Body of pancreas (tissue), 4 donors: ENCODE measurements around the gene CD300H. TPM values are rescaled to one million over a fixed set of nuclear protein-coding genes. Genes with fewer than 3 reads are reported as not detected.
A peak's percentile ranks its signal among the peaks of the same experiment; 100 is the strongest.
"Not testable (repeated sequence)": the region's sequence is repeated elsewhere in the genome, so short reads cannot be mapped to it uniquely, and the experiment has no call there.

ENCODE experiments used
- ATAC-seq: fragments of 150-250 bp; one replicate; pipeline ENCODE4 v1.9.1; 2016
- DNase-seq, 4 donors: peaks; one replicate each; pipeline ENCODE4 v3.0.0-alpha.2; 2019
- H3K27ac ChIP-seq, 4 donors: fragments of 200-600 bp; sonication (generic); 1 replicate in 3 of 4; 2 replicates in 1 of 4; pipeline versions ENCODE4 v1.5.1 to v1.6.1; 2016 to 2019; ENCODE audit warnings: mild to moderate bottlenecking in 1 of 4, mixed read lengths in 1 of 4, moderate library complexity in 1 of 4
- H3K27me3 ChIP-seq, 2 donors: fragments of 200-600 bp; sonication (generic); one replicate each; pipeline ENCODE4 v1.6.0; 2016; ENCODE audit warnings: mild to moderate bottlenecking in 1 of 2
- H3K36me3 ChIP-seq, 2 donors: fragments of 200-600 bp; sonication (generic); replicated peaks in 1 of 2; 2 replicates each; pipeline ENCODE4 v1.5.1; 2016; ENCODE audit warnings: low read depth in 2 of 2; ENCODE audit not compliant: insufficient read depth in 1 of 2
- H3K4me1 ChIP-seq: fragments of 200-600 bp; sonication (generic); one replicate; pipeline ENCODE4 v1.6.0; 2016
- H3K4me3 ChIP-seq, 2 donors: fragments of 200-600 bp; sonication (generic); 1 replicate in 1 of 2; 2 replicates in 1 of 2; pipeline ENCODE4 v1.5.1; 2016 to 2019
- H3K9me3 ChIP-seq, 3 donors: fragments of 200-600 bp; sonication (generic); 1 replicate in 2 of 3; 2 replicates in 1 of 3; pipeline ENCODE4 v1.5.1; 2016
- CTCF ChIP-seq, 7 experiments: fragments of 450-650 bp in 4 of 7; fragments of 200-600 bp in 3 of 7; sonication (generic) in 3 of 7; IDR thresholded peaks; one replicate each; pipeline ENCODE4 v1.5.1; 2016 to 2019; ENCODE audit warnings: antibody characterized with exemption in 7 of 7
- POLR2A ChIP-seq, 3 donors: fragments of 450-650 bp; IDR thresholded peaks; one replicate each; pipeline ENCODE4 v1.6.1; 2016; ENCODE audit warnings: antibody characterized with exemption in 3 of 3, mild to moderate bottlenecking in 2 of 3
- WGBS, 2 donors: methylation state at CpG; one replicate each; pipeline ENCODE4 v1.1.5; 2017; 5-methylcytosine and 5-hydroxymethylcytosine counted together
- intact Hi-C: fragments of 100-400 bp; cut with DNase I; formaldehyde crosslinking; loops from one replicate; pipeline ENCODE4 v1.15.1; 2023
- total RNA-seq, 2 donors: library from RNA; depleted of rRNA; stranded (reverse); fragments of >200 nt; gene quantifications; one replicate each; pipeline ENCODE4 v1.1.0, GENCODE V29; 2016

The CD300H gene
- total RNA-seq, 2 donors from 2014 or later, result not detected

DNA sequence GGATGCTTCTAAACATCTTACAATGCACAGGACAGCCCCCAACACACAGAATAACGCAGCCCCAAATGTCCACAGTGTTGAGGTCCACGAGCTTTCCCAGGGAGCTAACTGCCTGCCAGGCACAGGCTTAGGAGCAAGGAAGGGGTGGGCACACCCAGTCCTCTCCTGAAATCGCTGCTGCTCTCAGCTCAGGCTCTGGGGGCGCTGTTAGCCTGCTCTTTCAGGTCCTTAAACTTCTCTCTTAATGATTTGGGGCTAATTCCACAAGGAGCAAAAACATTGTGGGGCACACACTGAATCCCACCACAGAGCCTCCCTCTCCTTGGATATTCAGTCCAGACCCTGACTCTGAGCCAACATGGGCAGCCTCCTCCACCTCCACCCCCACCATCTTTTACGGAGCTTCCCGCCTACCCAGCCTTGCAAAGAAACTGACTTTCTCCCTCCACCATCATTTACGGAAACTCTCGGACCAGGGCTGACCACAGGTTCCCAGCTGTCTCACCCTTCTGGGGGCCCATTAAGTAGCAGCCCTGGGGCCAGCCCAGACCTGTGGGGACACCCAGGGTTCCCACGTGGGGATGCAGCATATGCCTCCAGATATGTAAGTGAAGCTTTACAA is 1.1 kb downstream of the CD300H start:
- Histone ChIP-seq H3K27me3 (no peaks in the 10 kb centered on the region), H3K4me3 (no peak overlapping the region), H3K27ac (no peak overlapping the region), H3K9me3 (no peaks in the 10 kb centered on the region), H3K4me1 (no peaks in the 10 kb centered on the region), H3K36me3 (no peaks in the 10 kb centered on the region)
- WGBS, 2 donors, result 22 to 43% methylated on average over 8 to 9 of the region's 9 CpGs
- intact Hi-C loops, result no loop called here
- DNase-seq (peak in 3 of 4 donors; percentile 18 to 40 (median 26)), ATAC-seq (no peak)
- no peak for TF ChIP-seq POLR2A (IDR thresholded peaks at IDR 0.05)
- peak in 4 of 7 experiments; percentile 21 to 33 (median 31) for TF ChIP-seq CTCF (IDR thresholded peaks at IDR 0.05)

DNA sequence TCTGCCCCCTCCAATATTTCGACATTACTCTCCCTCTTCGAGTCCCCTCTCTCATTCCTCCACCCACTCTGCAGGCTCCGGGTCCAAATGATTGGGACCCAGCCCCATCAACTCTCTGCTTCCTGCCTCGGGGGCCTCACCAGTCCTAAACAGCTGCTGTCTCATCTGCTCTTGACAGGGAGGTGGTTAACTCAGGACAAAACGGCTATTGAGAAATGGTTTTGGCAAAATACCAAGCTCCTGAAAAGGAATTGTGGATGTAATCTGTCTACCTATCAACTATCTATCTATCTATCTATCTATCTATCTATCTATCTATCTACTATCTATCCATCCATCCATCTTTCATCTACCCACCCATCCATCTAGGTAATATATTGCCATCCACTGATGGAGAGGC is 2.2 kb downstream of the CD300H start:
- intact Hi-C loops, result no loop called here
- no peak for TF ChIP-seq CTCF (IDR thresholded peaks at IDR 0.05)
- no peak for TF ChIP-seq POLR2A (IDR thresholded peaks at IDR 0.05)

DNA sequence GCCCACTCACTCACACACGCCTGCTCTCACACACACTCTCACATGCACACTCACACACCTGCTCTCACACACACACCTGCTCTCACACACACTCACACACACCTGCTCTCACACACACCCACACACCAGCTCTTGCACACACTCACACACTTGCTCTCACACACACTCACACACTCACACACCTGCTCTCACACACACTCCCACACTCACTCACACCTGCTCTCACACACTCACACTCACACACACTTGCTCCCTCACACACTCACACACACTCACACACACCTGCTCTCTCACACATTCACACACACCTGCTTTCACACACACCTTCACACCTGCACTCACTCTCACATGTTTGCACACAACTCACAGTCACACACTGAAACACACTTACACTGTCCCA is 4.0 kb downstream of the CD300H start:
- 84 to 85% methylated on average over 1 of the region's 1 CpG for WGBS, 2 donors
- no peak for TF ChIP-seq POLR2A (IDR thresholded peaks at IDR 0.05)
- TF ChIP-seq CTCF (IDR thresholded peaks at IDR 0.05), result no peak
- H3K4me3 ChIP-seq, result no peak overlapping the region
- no peaks in the 10 kb centered on the region for H3K27me3 ChIP-seq
- intact Hi-C loops, result no loop called here
- ATAC-seq (no peak), DNase-seq (no peak)
- H3K36me3 ChIP-seq, result no peaks in the 10 kb centered on the region
- H3K9me3 ChIP-seq, result no peaks in the 10 kb centered on the region
- H3K27ac ChIP-seq, result no peak overlapping the region
- no peaks in the 10 kb centered on the region for H3K4me1 ChIP-seq

More for the DNA sequence above, 2.2 kb downstream of the CD300H start:
- no peak overlapping the region for H3K4me3 ChIP-seq
- 40 to 55% methylated on average over 5 of the region's 5 CpGs for WGBS, 2 donors
- no peak overlapping the region for H3K27ac ChIP-seq
- H3K9me3 ChIP-seq, result no peaks in the 10 kb centered on the region
- no peaks in the 10 kb centered on the region for H3K36me3 ChIP-seq
- ATAC-seq (no peak), DNase-seq (no peak)
- no peaks in the 10 kb centered on the region for H3K27me3 ChIP-seq
- no peaks in the 10 kb centered on the region for H3K4me1 ChIP-seq

- Histone ChIP-seq H3K27ac (no peak overlapping the region), H3K9me3 (no peaks in the 10 kb centered on the region), H3K4me1 (no peaks in the 10 kb centered on the region), H3K27me3 (no peaks in the 10 kb centered on the region), H3K36me3 (no peaks in the 10 kb centered on the region), H3K4me3 (no peak overlapping the region)
- DNase-seq (no peak), ATAC-seq (no peak)
- intact Hi-C loops, result no loop called here
- TF ChIP-seq POLR2A (IDR thresholded peaks at IDR 0.05) (no peak), CTCF (IDR thresholded peaks at IDR 0.05) (no peak)
- WGBS, 2 donors, result 51 to 54% methylated on average over 3 of the region's 3 CpGs
Observed at GRCh38 chr17:74561586-74561985, 5.7 kb downstream of the CD300H start.

- Histone ChIP-seq H3K4me1 (no peaks in the 10 kb centered on the region), H3K9me3 (no peaks in the 10 kb centered on the region), H3K27me3 (no peaks in the 10 kb centered on the region), H3K36me3 (no peaks in the 10 kb centered on the region), H3K27ac (no peak overlapping the region), H3K4me3 (no peak overlapping the region)
- ATAC-seq, result no peak
- 52 to 54% methylated on average over 6 of the region's 6 CpGs for WGBS, 2 donors
- intact Hi-C loops, result no loop called here
- no peak for TF ChIP-seq CTCF (IDR thresholded peaks at IDR 0.05)
- TF ChIP-seq POLR2A (IDR thresholded peaks at IDR 0.05), result no peak
- no peak for DNase-seq
Observed at GRCh38 chr17:74558882-74559519, 8.3 kb downstream of the CD300H start.

GRCh38 chr17:74558402-74558801 is 8.9 kb downstream of the CD300H start:
- ATAC-seq, H3K4me3 ChIP-seq, H3K4me1 ChIP-seq, H3K27me3 ChIP-seq, intact Hi-C loops, H3K9me3 ChIP-seq, DNase-seq, H3K27ac ChIP-seq, H3K36me3 ChIP-seq: not testable (repeated sequence)
- WGBS, 2 donors, result 74 to 83% methylated on average over 4 of the region's 4 CpGs
